Caco-2 (cell line): ENCODE measurements around the gene PSMB9. TPM values are rescaled to one million over a fixed set of nuclear protein-coding genes. Genes with fewer than 3 reads are reported as not detected.
A peak's percentile ranks its signal among the peaks of the same experiment; 100 is the strongest.

Source experiments
- BruUV-seq: library from RNA; stranded (reverse); fragments of 400-500 nt; replicated peaks from 2 replicates; lab custom pipeline; 2021; lab: Mats Ljungman, UMichigan
- CTCF ChIA-PET: fragments of 300-600 bp; sonication (Branson Sonifier 250); formaldehyde crosslinking; loops from one replicate; lab custom pipeline; 2022; ENCODE audit warnings: antibody characterized with exemption; lab: Charles Lee
- POLR2A ChIA-PET: fragments of 300-600 bp; sonication (Branson Sonifier 250); formaldehyde crosslinking; loops from one replicate; lab custom pipeline; 2022; ENCODE audit warnings: antibody characterized with exemption; lab: Charles Lee
- DNase-seq, 2 experiments: peaks; one replicate each; pipeline versions ENCODE4 v3.0.0 to v3.0.0-alpha.2; 2020 to 2022
- H3K27me3 ChIP-seq: replicated peaks from 2 replicates; pipeline ENCODE4 v1.6.0; 2011; ENCODE audit warnings: low read length; ENCODE audit not compliant: control insufficient read depth, insufficient read depth
- H3K36me3 ChIP-seq: 2 replicates; pipeline ENCODE4 v1.5.1; 2011; ENCODE audit warnings: low read length; ENCODE audit not compliant: control insufficient read depth, insufficient read depth
- H3K4me1 ChIP-seq: fragments of 250-450 bp; sonication (Bioruptor Pico); 2 replicates; pipeline ENCODE4 v1.5.1; 2020; ENCODE audit warnings: mild to moderate bottlenecking
- H3K4me3 ChIP-seq: 2 replicates; pipeline ENCODE4 v1.5.1; 2011; ENCODE audit warnings: low read depth, mild to moderate bottlenecking, control low read depth, low read length
- H3K9me3 ChIP-seq: fragments of 250-450 bp; sonication (Bioruptor Pico); 2 replicates; pipeline ENCODE4 v1.5.1; 2020; ENCODE audit warnings: mild to moderate bottlenecking, moderate library complexity
- H3K27ac Mint-ChIP-seq: one replicate; pipeline ENCODE4 v1.8.0; 2022; ENCODE audit warnings: mixed read lengths; ENCODE audit not compliant: unreplicated experiment
- H3K27me3 Mint-ChIP-seq: one replicate; pipeline ENCODE4 v1.8.0; 2022; ENCODE audit warnings: mixed read lengths; ENCODE audit not compliant: insufficient read depth, unreplicated experiment
- H3K36me3 Mint-ChIP-seq: one replicate; pipeline ENCODE4 v1.8.0; 2022; ENCODE audit warnings: mild to moderate bottlenecking, mixed read lengths; ENCODE audit not compliant: insufficient read depth, unreplicated experiment
- H3K4me1 Mint-ChIP-seq: one replicate; pipeline ENCODE4 v1.8.0; 2022; ENCODE audit warnings: low read depth, mixed read lengths; ENCODE audit not compliant: unreplicated experiment
- H3K4me3 Mint-ChIP-seq: one replicate; pipeline ENCODE4 v1.8.0; 2022; ENCODE audit warnings: mild to moderate bottlenecking, moderate library complexity, mixed read lengths; ENCODE audit not compliant: unreplicated experiment
- H3K9me3 Mint-ChIP-seq: one replicate; pipeline ENCODE4 v1.8.0; 2022; ENCODE audit warnings: mixed read lengths; ENCODE audit not compliant: unreplicated experiment
- intact Hi-C: fragments of 100-400 bp; cut with micrococcal nuclease; formaldehyde crosslinking; loops from one replicate; pipeline ENCODE4 v1.10.0; 2022; ENCODE audit not compliant: unreplicated experiment
- total RNA-seq: library from RNA; stranded (reverse); gene quantifications from 2 replicates; pipeline ENCODE4 v1.2.3, GENCODE V29; 2022
- TF ChIP-seq, protein P1 (sequence below), 2 experiments: fragments of 200-600 bp in 1 of 2; IDR thresholded peaks; 1 replicate in 1 of 2; 2 replicates in 1 of 2; pipeline versions ENCODE4 v1.5.1 to v1.8.0; 2011 to 2022; ENCODE audit warnings: antibody characterized with exemption in 1 of 2, control low read depth in 1 of 2, inconsistent platforms in 1 of 2, low read depth in 1 of 2, low read length in 1 of 2, mild to moderate bottlenecking in 1 of 2, moderate library complexity in 1 of 2; ENCODE audit not compliant: insufficient read depth in 1 of 2, severe bottlenecking in 1 of 2, unreplicated experiment in 1 of 2

The PSMB9 gene
- total RNA-seq, 1 experiment from 2014 or later = 1.3 TPM

DNA sequence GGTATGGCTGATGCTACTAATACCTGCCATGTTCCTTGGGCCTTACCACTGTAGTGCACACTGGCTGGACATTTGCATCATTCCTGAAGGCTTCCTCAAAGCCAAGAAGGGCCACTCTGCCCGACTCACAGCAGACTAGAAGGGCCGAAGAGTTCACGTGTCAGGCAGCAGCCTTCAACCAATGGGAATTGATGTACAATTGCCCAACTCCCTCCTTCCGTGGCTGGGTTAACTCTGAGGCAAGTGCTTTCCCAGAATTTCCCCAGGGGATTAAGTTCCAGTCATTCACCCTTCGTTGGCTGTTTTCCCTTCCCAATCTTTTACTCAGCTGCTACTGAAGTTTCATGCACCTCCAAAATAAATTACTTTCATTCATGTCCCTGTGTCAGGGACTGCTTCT is 29.8 kb downstream of the PSMB9 start:
- DNase-seq = no peak
- H3K4me3 Mint-ChIP-seq = no peak overlapping the region
- no peaks in the 10 kb centered on the region for H3K9me3 Mint-ChIP-seq
- CTCF ChIA-PET = interaction anchor here (0.6 kb wide), 1 partner anchor 74 kb away, joined by 3 read pairs; no protein-coding TSS in a partner anchor
- no peaks in the 10 kb centered on the region for H3K4me1 ChIP-seq
- no peak overlapping the region for H3K4me3 ChIP-seq
- no peaks in the 10 kb centered on the region for H3K9me3 ChIP-seq
- BruUV-seq = no TSS peak
- POLR2A ChIA-PET = no interaction called here
- H3K27me3 Mint-ChIP-seq = peaks cover 8% of the 10 kb centered on the region
- TF ChIP-seq, protein P1, sequence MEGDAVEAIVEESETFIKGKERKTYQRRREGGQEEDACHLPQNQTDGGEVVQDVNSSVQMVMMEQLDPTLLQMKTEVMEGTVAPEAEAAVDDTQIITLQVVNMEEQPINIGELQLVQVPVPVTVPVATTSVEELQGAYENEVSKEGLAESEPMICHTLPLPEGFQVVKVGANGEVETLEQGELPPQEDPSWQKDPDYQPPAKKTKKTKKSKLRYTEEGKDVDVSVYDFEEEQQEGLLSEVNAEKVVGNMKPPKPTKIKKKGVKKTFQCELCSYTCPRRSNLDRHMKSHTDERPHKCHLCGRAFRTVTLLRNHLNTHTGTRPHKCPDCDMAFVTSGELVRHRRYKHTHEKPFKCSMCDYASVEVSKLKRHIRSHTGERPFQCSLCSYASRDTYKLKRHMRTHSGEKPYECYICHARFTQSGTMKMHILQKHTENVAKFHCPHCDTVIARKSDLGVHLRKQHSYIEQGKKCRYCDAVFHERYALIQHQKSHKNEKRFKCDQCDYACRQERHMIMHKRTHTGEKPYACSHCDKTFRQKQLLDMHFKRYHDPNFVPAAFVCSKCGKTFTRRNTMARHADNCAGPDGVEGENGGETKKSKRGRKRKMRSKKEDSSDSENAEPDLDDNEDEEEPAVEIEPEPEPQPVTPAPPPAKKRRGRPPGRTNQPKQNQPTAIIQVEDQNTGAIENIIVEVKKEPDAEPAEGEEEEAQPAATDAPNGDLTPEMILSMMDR (IDR thresholded peaks at IDR 0.05; ENCODE audit: insufficient read depth in 1 of 2, low read depth in 1 of 2, low read length in 1 of 2, severe bottlenecking in 1 of 2, unreplicated experiment in 1 of 2) = no peak
- no peak overlapping the region for H3K27ac Mint-ChIP-seq
- no peaks in the 10 kb centered on the region for H3K36me3 Mint-ChIP-seq
- H3K4me1 Mint-ChIP-seq = no peaks in the 10 kb centered on the region
- H3K27me3 ChIP-seq = no peaks in the 10 kb centered on the region
- H3K36me3 ChIP-seq = no peaks in the 10 kb centered on the region
- intact Hi-C loops = no loop called here

DNA sequence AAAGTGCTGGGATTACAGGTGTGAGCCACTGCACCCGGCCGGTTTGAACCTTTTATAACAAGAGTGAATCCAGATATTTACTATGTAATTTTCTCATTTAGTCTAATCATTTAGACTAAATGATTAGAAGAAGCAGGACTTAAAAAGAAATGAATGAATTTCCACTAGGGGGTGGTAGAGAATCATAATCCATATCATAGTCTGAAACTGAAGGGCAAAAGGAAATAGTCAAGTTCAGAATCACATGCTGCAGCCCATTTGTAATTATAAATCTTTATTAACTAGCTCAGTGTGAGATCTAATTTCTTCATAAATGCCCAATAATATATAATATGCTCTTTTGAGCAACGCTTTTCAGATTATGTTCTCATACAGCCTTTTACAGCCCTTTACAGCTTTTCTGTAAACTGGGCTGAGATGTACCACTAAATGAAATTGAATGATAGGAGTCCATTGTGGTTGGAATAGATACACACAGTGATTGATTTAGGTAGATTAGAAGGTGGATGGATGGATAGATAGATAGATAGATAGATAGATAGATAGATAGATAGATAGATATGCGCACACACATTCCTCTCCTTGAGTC is 31.8 kb downstream of the PSMB9 start:
- no peaks in the 10 kb centered on the region for H3K4me1 ChIP-seq
- no peak overlapping the region for H3K27ac Mint-ChIP-seq
- BruUV-seq = no TSS peak
- peak in 1 of 2 experiments; percentile 42 for DNase-seq
- H3K4me3 ChIP-seq = no peak overlapping the region
- no peaks in the 10 kb centered on the region for H3K36me3 Mint-ChIP-seq
- H3K27me3 Mint-ChIP-seq = peaks cover 7% of the 10 kb centered on the region
- ChIA-PET CTCF (interaction anchor here (0.9 to 1.7 kb wide), 4 partner anchors 48 to 99 kb away, joined by 3 to 6 read pairs (median 4); partner anchors contain the start of gene HLA-DMA), POLR2A (no interaction called here)
- no peaks in the 10 kb centered on the region for H3K4me1 Mint-ChIP-seq
- intact Hi-C loops = loop anchor here (1.0 kb wide), 3 partner anchors 48 to 99 kb away; no protein-coding TSS in a partner anchor
- no peaks in the 10 kb centered on the region for H3K36me3 ChIP-seq
- H3K9me3 Mint-ChIP-seq = no peaks in the 10 kb centered on the region
- no peaks in the 10 kb centered on the region for H3K27me3 ChIP-seq
- no peaks in the 10 kb centered on the region for H3K9me3 ChIP-seq
- no peak overlapping the region for H3K4me3 Mint-ChIP-seq
- TF ChIP-seq, protein P1 (IDR thresholded peaks at IDR 0.05; ENCODE audit: insufficient read depth in 1 of 2, low read depth in 1 of 2, low read length in 1 of 2, severe bottlenecking in 1 of 2, unreplicated experiment in 1 of 2) = peak; percentile 50 to 57

DNA sequence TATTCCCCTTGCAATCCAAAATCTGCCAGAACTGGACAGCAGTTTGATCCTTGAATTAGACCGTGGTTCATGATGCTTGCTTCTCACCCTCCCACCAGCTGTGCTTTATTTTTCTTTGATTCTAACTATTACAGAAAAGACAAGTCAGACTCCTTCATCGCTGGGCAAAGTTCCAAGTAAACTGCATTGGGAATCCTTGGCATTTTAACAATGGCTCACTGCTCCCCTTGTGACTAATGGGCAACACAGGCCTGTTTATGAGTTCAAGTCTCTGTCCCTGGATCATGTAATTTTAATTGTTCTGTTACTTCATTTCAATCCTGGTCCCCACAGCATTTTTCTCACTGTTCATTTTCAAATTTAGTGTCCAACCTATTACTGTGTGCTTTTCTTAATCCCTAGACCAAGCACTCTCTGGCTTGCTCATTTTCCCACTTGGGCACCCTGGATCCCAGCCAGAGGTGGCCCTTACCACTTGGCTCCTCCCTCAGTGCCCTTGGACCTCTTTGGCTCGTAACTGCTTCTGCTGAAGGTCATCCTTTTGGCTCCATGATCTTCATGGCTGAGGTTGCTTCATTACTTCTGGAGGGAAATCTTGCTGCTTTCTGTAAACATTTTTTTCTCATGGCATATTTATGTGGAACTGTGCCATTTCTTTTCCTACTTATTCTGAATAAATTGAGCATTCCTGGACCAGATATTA is 32.8 kb downstream of the PSMB9 start:
- no peaks in the 10 kb centered on the region for H3K4me1 Mint-ChIP-seq
- no peak overlapping the region for H3K4me3 ChIP-seq
- H3K36me3 ChIP-seq = no peaks in the 10 kb centered on the region
- intact Hi-C loops = no loop called here
- no peaks in the 10 kb centered on the region for H3K9me3 Mint-ChIP-seq
- TF ChIP-seq, protein P1 (IDR thresholded peaks at IDR 0.05; ENCODE audit: insufficient read depth in 1 of 2, low read depth in 1 of 2, low read length in 1 of 2, severe bottlenecking in 1 of 2, unreplicated experiment in 1 of 2) = no peak
- no peak for DNase-seq
- peaks cover 7% of the 10 kb centered on the region for H3K27me3 Mint-ChIP-seq
- no peak overlapping the region for H3K4me3 Mint-ChIP-seq
- BruUV-seq = no TSS peak
- ChIA-PET CTCF (interaction anchor here (1.0 to 1.7 kb wide), 3 partner anchors 62 to 98 kb away, joined by 3 to 6 read pairs (median 5); partner anchors contain the start of gene HLA-DMA), POLR2A (no interaction called here)
- no peaks in the 10 kb centered on the region for H3K4me1 ChIP-seq
- no peaks in the 10 kb centered on the region for H3K9me3 ChIP-seq
- no peaks in the 10 kb centered on the region for H3K36me3 Mint-ChIP-seq
- H3K27me3 ChIP-seq = no peaks in the 10 kb centered on the region
- no peak overlapping the region for H3K27ac Mint-ChIP-seq
